Breast epithelium (tissue), 4 donors: ENCODE measurements around the gene MPPED2. TPM values are rescaled to one million over a fixed set of nuclear protein-coding genes. Genes with fewer than 3 reads are reported as not detected.

Source experiments
- DNase-seq, 2 donors: peaks; one replicate each; pipeline ENCODE4 v3.0.0-alpha.2; 2019; ENCODE audit warnings: low spot score in 2 of 2
- H3K27ac ChIP-seq, 2 donors: fragments of 200-600 bp; sonication (generic) in 1 of 2; one replicate each; pipeline ENCODE4 v1.5.1; 2016 to 2019; ENCODE audit warnings: mild to moderate bottlenecking in 1 of 2
- H3K27me3 ChIP-seq, 2 donors: fragments of 200-600 bp; sonication (generic) in 1 of 2; one replicate each; pipeline versions ENCODE4 v1.5.1 to v1.6.0; 2017 to 2019; ENCODE audit warnings: control low read depth in 1 of 2, mild to moderate bottlenecking in 1 of 2
- H3K36me3 ChIP-seq: fragments of 200-600 bp; one replicate; pipeline ENCODE4 v1.5.1; 2019
- H3K4me1 ChIP-seq, 2 donors: fragments of 200-600 bp; sonication (generic); one replicate each; pipeline ENCODE4 v1.5.1; 2016 to 2019; ENCODE audit warnings: control low read depth in 1 of 2
- H3K4me3 ChIP-seq, 3 donors: fragments of 200-600 bp; sonication (generic); 1 replicate in 2 of 3; 2 replicates in 1 of 3; pipeline ENCODE4 v1.5.1; 2016 to 2019; ENCODE audit warnings: mild to moderate bottlenecking in 3 of 3, moderate library complexity in 2 of 3
- H3K9me3 ChIP-seq, 2 donors: fragments of 200-600 bp; sonication (generic) in 1 of 2; one replicate each; pipeline ENCODE4 v1.5.1; 2016 to 2019; ENCODE audit warnings: control low read depth in 1 of 2
- POLR2A ChIP-seq: fragments of 450-650 bp; IDR thresholded peaks from one replicate; pipeline ENCODE4 v1.6.1; 2016; ENCODE audit warnings: antibody characterized with exemption, mild to moderate bottlenecking, moderate library complexity
- POLR2AphosphoS5 ChIP-seq, 3 donors: sonication (generic); formaldehyde crosslinking; IDR thresholded peaks; one replicate each; pipeline ENCODE4 v1.6.1; 2017; ENCODE audit warnings: antibody characterized with exemption in 3 of 3
- intact Hi-C: fragments of 100-400 bp; cut with DNase I; formaldehyde crosslinking; loops from one replicate; pipeline ENCODE4 v1.15.1; 2023; ENCODE audit warnings: low total_unique reads
- total RNA-seq, 3 donors: library from RNA; depleted of rRNA; stranded (reverse); fragments of >200 nt; gene quantifications; one replicate each; pipeline ENCODE4 v1.1.0, GENCODE V29; 2016
- TF ChIP-seq, protein P1 (sequence below), 3 donors: fragments of 450-650 bp; IDR thresholded peaks; one replicate each; pipeline ENCODE4 v1.5.1; 2016 to 2017; ENCODE audit warnings: antibody characterized with exemption in 3 of 3, mild to moderate bottlenecking in 3 of 3, moderate library complexity in 3 of 3

Gene MPPED2
- total RNA-seq, 3 donors from 2014 or later, result 8.5 to 22.7 (median 9.8) TPM

DNA sequence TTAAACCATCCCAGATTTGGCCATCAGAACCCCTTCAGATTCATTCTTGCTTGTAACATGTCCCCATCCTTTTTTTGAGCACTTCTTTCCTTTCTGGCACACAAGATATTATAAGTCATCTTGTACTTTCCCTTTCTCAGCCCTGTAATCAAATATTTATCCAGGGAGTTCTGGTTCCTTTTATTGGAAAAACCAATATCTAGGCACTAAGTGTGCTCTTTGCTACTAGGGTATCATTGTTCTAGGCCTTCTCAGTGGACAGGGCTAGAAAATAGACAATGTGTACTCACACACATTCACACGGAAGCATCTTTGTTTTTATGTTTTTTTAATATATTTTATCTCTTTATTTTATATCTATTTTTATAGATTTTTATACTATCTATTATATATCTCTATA is 216.0 kb downstream of the MPPED2 start:
- TF ChIP-seq POLR2AphosphoS5 (IDR thresholded peaks at IDR 0.05) (no peak), POLR2A (no peak)
- TF ChIP-seq, protein P1, sequence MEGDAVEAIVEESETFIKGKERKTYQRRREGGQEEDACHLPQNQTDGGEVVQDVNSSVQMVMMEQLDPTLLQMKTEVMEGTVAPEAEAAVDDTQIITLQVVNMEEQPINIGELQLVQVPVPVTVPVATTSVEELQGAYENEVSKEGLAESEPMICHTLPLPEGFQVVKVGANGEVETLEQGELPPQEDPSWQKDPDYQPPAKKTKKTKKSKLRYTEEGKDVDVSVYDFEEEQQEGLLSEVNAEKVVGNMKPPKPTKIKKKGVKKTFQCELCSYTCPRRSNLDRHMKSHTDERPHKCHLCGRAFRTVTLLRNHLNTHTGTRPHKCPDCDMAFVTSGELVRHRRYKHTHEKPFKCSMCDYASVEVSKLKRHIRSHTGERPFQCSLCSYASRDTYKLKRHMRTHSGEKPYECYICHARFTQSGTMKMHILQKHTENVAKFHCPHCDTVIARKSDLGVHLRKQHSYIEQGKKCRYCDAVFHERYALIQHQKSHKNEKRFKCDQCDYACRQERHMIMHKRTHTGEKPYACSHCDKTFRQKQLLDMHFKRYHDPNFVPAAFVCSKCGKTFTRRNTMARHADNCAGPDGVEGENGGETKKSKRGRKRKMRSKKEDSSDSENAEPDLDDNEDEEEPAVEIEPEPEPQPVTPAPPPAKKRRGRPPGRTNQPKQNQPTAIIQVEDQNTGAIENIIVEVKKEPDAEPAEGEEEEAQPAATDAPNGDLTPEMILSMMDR (IDR thresholded peaks at IDR 0.05), result no peak
- intact Hi-C loops, result no loop called here
- Histone ChIP-seq H3K27ac (no peak overlapping the region), H3K27me3 (no peaks in the 10 kb centered on the region), H3K4me3 (no peak overlapping the region), H3K9me3 (no peaks in the 10 kb centered on the region), H3K4me1 (no peaks in the 10 kb centered on the region), H3K36me3 (no peaks in the 10 kb centered on the region)
- no peak for DNase-seq

DNA sequence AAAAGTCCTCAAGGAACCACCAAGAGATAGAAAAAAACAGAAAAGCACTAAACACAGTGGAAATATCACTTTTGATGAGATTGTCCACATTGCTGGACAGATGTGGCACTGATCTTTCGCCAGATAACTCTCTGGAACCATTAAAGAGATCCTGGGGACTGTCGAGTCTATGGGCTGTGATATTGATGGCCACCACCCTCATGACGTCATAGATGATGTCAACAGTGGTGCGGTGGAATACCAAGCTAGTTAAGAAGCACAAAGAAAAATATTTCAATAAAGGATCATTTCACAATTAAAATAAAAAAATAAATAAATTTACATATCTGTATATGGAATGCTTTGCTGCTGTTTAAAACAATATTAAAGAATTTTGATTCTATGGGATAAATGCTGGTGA is 217.8 kb downstream of the MPPED2 start:
- no peaks in the 10 kb centered on the region for H3K4me1 ChIP-seq
- no peak for TF ChIP-seq POLR2AphosphoS5 (IDR thresholded peaks at IDR 0.05)
- TF ChIP-seq, protein P1 (IDR thresholded peaks at IDR 0.05), result no peak
- TF ChIP-seq POLR2A, result no peak
- H3K4me3 ChIP-seq, result no peak overlapping the region
- no peaks in the 10 kb centered on the region for H3K27me3 ChIP-seq
- DNase-seq, result no peak
- H3K9me3 ChIP-seq, result no peaks in the 10 kb centered on the region
- H3K36me3 ChIP-seq, result no peaks in the 10 kb centered on the region
- intact Hi-C loops, result loop anchor here (5.0 kb wide), 1 partner anchor 236 kb away; no protein-coding TSS in a partner anchor
- H3K27ac ChIP-seq, result no peak overlapping the region

DNA sequence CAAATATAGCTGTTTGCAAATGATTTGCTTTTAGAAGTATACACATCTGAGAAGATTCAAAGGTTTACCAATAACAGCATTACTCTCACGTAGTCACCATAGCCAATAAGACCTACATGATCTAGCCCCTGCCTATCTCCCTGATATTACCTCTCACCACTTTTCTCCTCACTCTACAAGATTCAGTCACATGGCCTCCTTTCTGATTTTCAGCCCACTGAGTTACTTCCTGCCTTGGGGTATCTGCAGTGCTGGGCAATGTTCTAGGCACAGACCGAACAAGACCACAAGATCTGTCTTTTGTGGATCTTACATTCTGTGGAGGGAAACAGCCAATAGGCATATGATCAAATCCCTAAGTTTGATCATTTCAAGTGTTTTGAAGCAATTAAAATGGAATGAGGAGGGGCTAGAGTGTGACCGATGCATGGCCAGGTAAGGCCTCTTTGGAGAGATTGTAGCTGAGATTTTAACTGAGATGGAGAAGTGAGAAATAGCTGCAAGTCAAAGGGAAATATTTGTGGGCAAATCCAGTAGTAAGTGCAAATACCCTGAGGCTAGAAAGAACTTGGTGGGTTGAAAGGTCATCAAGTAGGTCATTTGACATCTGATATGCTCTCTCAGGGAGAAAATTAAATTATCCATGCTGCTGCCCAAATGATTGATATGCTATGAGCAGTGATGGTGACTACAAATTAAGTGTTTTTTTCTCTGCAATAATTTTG is 220.2 kb downstream of the MPPED2 start:
- no peaks in the 10 kb centered on the region for H3K27me3 ChIP-seq
- no peak for TF ChIP-seq POLR2A
- no peak for TF ChIP-seq POLR2AphosphoS5 (IDR thresholded peaks at IDR 0.05)
- TF ChIP-seq, protein P1 (IDR thresholded peaks at IDR 0.05), result no peak
- H3K4me1 ChIP-seq, result no peaks in the 10 kb centered on the region
- no peak for DNase-seq
- no peak overlapping the region for H3K4me3 ChIP-seq
- H3K9me3 ChIP-seq, result no peaks in the 10 kb centered on the region
- no peak overlapping the region for H3K27ac ChIP-seq
- intact Hi-C loops, result loop anchor here (5.0 kb wide), 1 partner anchor 234 kb away; no protein-coding TSS in a partner anchor
- no peaks in the 10 kb centered on the region for H3K36me3 ChIP-seq

- H3K27me3 ChIP-seq, result no peaks in the 10 kb centered on the region
- no peaks in the 10 kb centered on the region for H3K4me1 ChIP-seq
- intact Hi-C loops, result loop anchor here (5.0 kb wide), 1 partner anchor 233 kb away; no protein-coding TSS in a partner anchor
- no peaks in the 10 kb centered on the region for H3K9me3 ChIP-seq
- no peak overlapping the region for H3K27ac ChIP-seq
- H3K4me3 ChIP-seq, result no peak overlapping the region
- no peaks in the 10 kb centered on the region for H3K36me3 ChIP-seq
- TF ChIP-seq POLR2AphosphoS5 (IDR thresholded peaks at IDR 0.05), result no peak
- TF ChIP-seq, protein P1 (IDR thresholded peaks at IDR 0.05), result no peak
- TF ChIP-seq POLR2A, result no peak
- no peak for DNase-seq
Measured at GRCh38 chr11:30364837-30365482, 221.2 kb downstream of the MPPED2 start.
